GDM1 (cell line): ENCODE results near the gene TPSAB1.
"Not testable (repeated sequence)": the region's sequence is repeated elsewhere in the genome, so short reads cannot be mapped to it uniquely, and the experiment has no call there.

Source experiments
- DNase-seq: peaks from one replicate; lab custom pipeline; 2025; lab: John Stamatoyannopoulos, UW

The TPSAB1 gene

DNA sequence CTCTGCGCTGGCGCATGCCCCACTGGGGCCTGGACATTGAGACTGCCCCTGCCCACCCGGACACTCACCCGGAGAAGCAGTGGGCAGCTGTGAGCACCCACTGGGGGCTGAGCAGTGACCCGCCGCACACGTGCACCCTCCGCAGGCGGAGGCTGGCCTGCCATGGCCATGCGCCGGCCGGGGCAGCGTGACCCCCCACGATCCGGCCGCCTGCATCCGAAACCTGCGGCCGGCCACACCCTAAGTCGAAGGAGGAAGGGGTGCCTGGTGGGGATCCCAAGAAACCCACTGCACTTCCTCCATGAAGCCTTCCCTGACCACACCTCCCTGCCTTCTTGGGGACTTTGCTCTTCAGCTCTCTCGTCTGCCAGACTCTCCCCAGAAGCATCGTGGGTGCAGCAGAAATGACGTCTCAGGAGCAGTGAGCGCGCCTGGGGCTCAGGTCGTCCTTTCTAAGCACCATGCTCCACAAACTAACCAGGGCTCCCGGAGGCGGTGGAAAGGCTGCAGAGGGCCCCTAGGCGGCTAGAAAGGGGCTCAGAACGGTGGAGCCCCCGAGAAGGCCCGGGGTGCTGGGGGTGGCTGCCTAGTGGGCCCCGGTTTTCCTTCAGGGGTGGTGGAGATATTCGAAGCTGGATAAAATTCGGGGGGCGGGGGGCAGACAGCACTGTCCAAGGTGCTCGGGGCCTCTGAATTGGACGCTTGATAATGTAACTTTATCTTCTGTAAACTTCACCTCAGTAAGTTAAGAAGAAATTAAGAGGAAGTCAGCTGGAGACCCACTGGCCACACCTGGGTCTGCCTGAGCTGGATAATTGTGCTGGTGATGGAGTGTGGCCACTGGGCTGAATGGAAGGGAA is 16.9 kb upstream of the TPSAB1 start:
- no peak for DNase-seq

DNA sequence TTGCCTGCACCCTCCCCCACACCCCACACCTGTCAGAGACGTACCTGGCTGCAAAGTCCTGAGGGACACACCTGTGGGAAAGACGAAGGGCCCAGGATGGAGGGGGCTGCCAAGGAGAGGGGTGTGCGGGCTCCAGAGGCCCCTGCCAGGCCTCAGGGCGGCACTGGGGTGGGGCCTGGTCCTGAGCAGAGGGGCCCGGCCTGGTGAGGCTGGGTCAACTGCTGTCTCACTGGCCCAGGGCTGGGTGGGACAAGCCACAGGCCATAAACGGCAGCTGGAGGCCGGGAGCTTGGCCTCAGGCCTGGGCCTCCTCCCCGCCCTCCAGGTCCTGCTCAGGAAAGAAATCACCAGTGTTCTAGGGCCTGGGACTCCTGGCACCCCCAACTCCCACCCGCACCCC is 15.9 kb upstream of the TPSAB1 start:
- no peak for DNase-seq

DNA sequence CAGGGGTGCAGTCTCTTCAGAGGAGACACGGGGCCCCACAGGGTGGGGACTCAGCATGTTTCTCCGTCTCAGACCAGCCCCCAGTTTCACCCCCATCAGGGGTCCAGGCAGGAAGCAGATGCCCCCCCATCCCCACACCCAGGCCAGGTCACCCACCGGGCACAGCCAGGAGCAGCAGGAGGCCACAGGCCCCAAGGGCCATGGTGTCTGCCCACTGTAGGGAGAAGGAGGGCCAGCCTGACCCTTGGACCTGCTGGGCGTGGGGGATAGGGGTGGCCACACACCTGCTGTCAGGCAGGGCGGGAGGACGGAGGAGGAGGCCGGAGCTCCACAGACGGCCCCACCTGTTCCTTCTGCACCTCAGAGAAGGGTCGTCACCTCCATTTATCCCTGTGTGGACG is 15.5 kb upstream of the TPSAB1 start, which contains the start of gene TPSG1:
Gene TPSG1, minus strand, starts transcription at position 218 of the 401 bp plus-strand sequence. Its CDS starts 16 bp downstream, at position 202.
- DNase-seq: no peak

DNA sequence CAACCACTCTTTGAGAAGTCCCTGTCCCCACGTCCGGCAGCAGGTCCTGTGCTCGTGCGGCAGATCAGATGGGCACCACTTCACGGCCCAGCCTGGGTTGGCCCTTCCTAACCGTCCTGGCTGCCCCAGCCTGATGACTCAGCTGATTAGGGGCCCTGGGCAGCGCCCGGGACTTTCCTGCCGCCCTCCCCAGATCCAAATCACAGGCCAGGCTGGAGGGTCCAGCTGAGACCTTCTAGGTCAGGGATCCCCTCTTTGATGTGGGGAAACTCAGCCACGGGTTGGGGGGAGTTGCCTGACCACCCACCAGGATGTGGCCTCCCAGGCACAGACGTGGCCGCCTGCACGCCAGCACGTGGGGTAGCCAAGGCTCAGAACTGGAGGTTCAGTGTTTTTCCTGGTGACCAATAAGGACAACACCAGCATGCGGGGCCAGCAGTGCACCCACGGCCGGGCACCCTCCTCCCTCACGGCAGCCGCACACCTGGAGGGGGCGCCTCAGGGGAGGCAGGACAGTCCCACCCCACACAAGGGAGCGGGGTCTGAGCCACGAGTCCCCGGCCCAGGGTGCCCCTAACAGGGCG is 14.7 kb upstream of the TPSAB1 start:
- DNase-seq: not testable (repeated sequence)

DNA sequence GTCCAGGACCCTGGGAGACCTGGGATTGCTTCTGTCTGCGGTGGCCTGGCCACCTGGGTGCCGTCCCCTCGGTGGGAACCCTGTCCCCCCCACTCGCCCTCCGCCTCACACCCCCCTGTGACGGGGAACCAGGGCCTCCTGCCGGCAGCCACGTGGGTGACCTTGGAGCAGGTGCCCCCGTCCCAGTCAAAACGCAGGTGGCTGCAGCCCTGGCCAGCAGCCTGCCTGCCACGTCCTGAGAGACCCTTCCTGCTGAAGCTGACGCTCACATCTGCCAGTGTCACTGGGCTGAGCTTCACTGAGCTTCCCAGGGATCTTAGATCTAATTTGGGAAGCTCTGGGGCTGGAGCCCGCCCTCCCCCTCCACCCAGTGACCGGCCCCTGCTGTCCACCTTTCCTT is 13.8 kb upstream of the TPSAB1 start:
- not testable (repeated sequence) for DNase-seq

DNA sequence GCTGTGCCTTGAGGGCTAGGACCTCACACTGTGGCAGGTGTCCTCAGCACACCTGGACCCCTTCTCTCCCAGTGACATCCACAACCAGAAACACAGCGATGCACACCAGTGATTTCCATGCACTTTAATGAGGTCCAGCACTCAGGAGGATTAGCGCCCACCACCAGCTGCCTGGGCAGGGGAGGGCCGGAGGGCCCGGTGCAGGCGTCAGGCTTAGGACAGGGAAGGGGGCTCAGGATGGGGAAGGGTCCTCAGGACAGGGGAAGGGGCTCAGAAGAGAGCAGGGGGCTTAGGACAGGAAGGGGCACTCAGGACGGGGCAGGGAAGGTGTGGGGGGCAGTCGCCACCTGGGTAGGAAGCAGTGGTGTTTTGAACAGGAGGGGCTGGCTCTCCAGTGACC is 12.3 kb upstream of the TPSAB1 start:
- DNase-seq: not testable (repeated sequence)

DNA sequence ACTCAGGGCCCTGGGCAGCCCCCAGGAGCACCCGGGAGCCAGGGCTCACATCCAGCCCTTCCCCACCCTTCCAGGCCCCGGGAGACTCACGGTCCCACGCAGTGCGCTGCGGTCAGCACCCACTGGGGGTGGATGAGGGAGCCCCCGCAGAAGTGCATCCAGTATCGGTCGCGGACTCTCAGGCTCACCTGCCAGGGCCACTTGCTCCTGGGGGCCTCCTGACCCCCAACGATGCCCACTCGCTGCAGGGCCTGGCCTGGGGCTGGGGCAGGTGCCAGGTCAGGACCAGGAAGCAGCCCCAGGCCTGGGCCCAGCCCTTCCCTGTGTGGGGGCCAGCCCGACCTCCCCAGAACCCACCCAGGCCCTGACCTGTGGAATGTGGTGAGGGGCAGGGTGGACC is 11.0 kb upstream of the TPSAB1 start:
- DNase-seq: not testable (repeated sequence)

DNA sequence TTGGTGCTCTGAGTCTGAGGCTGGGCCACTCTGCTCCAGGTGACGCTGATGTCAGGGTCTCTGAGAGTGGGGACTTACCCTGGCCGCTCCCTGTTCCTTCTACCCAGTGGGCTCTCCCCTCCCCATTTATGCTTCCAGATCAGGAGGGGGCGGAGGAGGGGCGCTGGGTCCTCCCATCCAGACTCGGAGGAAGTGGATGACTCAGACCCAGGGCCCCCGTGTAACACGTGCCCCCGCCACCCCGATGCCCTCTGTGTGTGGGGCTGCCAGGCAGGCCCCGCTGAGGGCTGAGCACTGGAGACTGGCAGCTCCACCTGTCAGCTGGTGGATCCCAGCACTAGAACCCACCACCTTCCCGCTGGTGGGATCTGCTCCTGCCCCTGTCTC is 10.4 kb upstream of the TPSAB1 start, which contains the start of gene TPSB2:
Gene TPSB2, minus strand, starts transcription at position 101 of the 387 bp plus-strand sequence. CDS start 233 bp downstream, outside the sequence.
- not testable (repeated sequence) for DNase-seq

DNA sequence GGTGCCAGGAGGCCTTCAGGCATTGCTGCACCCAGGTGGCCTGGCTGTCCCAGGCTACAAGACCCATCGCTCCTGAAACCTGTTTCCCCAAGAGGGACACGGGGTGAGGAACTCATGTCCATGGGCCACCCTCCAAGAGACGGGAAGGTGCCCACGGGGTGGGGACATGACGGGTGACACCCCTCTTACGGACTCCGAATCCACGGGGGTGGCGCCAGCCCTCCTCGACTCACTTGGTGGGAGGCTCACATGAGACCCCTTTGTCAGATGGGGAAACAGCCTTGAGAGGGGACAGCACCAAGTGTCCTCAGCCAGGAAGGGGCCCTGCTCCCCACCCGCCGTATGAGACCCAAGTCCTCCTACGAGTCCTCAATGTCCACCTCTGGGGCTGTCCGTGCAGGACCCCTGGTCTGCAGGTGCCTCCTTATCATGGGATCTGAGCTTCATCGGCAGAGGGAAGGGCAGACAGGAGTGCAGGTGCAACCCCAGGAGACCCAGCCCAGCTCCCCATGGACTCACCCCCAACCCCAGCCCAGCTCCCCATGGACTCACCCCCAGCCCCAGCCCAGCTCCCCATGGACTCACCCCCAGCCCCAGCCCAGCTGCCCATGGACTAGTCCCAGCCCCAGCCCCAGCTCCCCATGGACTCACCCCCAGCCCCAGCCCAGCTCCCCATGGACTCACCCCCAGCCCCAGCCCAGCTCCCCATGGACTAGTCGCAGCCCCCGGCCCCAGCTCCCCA is 9.9 kb upstream of the TPSAB1 start:
- not testable (repeated sequence) for DNase-seq

DNA sequence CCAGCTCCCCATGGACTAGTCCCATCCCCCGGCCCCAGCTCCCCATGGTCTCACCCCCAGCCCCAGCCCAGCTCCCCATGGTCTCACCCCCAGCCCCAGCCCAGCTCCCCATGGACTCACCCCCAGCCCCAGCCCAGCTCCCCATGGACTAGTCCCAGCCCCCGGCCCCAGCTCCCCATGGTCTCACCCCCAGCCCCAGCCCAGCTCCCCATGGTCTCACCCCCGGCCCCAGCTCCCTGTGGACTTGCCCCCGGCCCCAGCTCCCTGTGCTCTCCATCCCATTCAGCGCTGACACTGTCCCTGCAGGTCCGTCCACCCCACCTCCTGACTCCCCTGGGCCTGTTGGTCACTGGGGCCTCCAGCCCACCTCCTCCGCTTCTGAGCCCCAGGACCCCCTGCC is 9.2 kb upstream of the TPSAB1 start:
- not testable (repeated sequence) for DNase-seq

DNA sequence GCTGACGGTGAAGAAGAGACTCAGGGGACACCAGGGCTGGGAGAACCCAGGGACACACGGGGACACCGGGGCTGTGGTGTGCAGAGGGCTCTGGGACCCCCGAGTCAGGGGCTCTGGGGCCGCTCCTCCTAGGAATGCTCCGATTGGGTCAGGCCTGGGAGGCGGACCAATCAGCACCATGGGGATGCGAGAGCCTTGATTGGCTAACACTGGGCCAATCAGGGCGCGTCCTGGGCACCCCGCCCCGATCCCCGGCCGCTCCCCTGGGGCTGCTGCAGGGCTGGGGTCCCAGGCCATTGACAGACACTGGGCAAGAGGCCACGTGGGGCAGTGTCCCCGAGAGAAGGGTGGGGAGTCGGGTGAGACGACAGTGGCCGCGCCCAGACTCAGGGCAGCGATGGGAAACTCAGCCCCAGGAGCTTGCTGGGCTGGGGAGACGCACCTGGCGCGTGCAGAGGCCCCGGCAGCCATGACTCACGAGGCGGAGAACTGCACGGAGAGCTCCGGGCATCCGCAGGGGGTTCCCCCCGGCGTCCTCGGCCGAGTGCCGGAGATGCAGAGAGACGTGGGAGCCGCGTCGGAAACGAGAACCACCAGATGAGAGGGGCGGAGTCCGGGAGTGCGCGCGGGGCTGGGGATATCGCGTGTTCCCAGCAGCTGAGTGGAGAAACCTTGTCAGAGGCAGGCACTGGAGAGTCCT is 8.3 kb upstream of the TPSAB1 start:
- DNase-seq: not testable (repeated sequence)

DNA sequence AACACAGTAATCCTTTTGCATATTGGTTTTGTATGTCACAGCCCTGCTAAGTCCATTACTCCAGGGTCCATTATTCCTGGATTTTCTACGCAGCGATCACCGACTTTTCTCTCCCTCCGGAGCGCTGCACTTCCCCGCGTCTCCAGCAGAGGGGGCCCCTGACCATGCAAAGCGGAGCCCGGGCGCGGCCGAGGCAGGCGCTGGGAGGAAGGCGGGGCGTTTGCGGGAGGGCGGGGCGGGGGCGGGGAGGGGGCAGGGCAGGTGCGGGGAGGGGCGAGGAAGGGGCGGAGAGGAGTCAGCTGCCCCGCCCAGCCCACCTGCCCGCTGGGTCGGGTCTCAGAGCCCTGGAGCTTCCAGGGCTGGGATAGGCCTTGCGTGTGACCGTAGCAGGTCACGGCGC is 3.8 kb upstream of the TPSAB1 start:
- not testable (repeated sequence) for DNase-seq

DNA sequence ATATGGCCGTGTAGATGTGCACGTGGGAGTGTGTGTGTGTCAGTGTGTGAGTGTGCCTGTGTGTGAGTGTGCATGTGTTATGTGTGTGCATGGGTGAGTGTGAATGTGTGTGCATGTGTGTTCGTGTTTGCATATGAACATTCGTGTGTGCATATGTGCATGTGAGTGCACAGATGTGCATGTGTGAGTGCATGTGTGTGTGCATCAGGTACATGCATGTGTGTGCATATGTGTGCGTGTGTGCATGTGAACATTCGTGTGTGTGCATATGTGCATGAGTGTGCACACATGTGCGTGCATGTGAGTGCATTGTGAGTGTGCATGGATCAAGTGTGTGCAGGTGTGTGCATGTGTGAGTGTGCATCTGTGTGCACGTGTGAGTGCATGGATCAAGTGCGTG is 2.5 kb upstream of the TPSAB1 start:
- no peak for DNase-seq

DNA sequence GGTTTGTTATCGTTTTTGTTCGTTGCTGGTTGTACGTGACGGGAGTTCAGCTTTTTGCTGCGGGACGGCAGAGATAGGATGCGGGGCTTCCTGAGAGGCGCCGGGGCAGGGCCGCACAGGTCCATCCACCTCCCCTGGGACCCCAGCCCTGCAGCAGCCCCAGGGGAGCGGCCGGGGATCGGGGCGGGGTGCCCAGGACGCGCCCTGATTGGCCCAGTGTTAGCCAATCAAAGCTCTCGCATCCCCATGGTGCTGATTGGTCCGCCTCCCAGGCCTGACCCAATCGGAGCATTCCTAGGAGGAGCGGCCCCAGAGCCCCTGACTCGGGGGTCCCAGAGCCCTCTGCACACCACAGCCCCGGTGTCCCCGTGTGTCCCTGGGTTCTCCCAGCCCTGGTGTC is 1.6 kb upstream of the TPSAB1 start:
- DNase-seq: not testable (repeated sequence)

DNA sequence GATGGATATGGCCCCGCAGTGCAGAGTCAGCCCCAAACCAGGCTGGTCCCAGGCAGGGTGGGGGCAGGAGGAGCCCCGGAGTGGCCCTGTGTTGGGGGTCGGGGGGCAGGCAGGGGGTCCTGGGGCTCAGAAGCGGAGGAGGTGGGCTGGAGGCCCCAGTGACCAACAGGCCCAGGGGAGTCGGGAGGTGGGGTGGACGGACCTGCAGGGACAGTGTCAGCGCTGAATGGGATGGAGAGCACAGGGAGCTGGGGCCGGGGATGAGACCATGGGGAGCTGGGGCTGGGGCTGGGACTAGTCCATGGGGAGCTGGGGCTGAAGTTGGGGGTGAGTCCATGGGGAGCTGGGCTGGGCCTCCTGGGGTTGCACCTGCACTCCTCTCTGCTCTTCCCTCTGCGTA is 930 bp upstream of the TPSAB1 start:
- not testable (repeated sequence) for DNase-seq

DNA sequence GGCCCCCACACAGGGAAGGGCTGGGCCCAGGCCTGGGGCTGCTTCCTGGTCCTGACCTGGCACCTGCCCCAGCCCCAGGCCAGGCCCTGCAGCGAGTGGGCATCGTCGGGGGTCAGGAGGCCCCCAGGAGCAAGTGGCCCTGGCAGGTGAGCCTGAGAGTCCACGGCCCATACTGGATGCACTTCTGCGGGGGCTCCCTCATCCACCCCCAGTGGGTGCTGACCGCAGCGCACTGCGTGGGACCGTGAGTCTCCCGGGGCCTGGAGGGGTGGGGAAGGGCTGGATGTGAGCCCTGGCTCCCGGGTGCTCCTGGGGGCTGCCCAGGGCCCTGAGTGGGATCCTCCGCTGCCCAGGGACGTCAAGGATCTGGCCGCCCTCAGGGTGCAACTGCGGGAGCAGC is 576 bp downstream of the TPSAB1 start:
- DNase-seq: not testable (repeated sequence)

DNA sequence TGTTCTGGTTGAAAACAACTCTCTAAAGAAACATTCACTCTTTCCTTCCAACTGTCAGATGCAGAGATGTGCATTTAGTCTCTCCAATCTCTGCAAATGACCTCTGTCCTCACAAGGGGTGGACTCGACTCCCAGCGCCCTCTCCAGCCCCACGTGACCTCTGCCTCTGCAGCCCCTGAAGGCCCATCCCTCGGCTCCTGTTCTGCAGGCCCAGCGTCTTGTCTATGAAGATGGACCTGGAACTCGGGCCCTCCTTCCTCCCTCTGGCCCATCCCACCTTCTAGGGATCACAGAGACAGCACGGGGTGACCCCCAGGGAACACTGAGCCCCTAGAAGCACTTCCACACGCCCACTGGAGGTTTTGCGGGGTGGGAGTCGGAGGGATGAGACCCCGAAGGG is 2.9 kb downstream of the TPSAB1 start:
- DNase-seq: not testable (repeated sequence)

DNA sequence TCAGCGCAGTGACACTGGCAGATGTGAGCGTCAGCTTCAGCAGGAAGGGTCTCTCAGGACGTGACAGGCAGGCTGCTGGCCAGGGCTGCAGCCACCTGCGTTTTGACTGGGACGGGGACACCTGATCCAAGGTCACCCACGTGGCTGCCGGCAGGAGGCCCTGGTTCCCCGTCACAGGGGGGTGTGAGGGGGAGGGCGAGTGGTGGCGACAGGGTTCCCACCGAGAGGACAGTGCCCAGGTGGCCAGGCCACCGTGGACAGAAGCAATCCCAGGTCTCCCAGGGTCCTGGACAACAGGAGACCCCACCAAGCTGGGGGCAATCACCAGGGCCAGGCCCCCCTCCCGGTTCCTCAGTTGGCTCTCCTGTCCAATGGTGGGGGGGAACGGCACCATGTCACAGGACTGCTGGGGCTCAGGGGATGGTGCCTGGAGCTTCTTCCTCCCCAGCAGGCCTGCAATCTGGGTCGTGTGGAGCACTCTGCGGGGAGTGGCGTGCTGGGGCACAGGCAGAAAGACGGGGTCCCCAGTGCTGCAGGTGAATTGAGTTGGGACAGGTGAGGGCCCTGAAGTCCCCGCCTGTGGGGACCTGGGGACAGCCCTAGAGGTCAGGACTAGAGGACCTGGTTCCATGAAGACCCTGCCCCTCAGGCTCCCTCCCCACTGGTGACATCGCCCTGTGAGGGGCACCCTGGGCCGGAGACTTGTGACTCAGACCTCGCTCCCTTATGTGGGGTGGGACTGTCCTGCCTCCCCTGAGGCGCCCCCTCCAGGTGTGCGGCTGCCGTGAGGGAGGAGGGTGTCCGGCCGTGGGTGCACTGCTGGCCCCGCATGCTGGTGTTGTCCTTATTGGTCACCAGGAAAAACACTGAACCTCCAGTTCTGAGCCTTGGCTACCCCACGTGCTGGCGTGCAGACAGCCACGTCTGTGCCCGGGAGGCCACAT is 3.7 kb downstream of the TPSAB1 start:
- DNase-seq: not testable (repeated sequence)

DNA sequence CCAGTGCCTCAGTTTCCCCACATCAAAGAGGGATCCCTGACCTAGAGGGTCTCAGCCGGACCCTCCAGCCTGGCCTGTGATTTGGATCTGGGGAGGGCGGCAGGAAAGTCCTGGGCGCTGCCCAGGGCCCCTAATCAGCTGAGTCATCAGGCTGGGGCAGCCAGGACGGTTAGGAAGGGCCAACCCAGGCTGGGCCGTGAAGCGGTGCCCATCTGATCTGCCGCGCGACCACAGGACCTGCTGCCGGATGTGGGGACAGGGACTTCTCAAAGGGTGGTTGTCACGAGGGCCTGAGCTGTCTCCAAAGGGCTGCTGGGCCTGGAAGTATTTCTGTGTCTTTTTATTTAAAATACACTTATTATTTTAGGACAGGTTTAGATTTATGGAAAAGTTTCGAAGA is 4.4 kb downstream of the TPSAB1 start:
- no peak for DNase-seq

DNA sequence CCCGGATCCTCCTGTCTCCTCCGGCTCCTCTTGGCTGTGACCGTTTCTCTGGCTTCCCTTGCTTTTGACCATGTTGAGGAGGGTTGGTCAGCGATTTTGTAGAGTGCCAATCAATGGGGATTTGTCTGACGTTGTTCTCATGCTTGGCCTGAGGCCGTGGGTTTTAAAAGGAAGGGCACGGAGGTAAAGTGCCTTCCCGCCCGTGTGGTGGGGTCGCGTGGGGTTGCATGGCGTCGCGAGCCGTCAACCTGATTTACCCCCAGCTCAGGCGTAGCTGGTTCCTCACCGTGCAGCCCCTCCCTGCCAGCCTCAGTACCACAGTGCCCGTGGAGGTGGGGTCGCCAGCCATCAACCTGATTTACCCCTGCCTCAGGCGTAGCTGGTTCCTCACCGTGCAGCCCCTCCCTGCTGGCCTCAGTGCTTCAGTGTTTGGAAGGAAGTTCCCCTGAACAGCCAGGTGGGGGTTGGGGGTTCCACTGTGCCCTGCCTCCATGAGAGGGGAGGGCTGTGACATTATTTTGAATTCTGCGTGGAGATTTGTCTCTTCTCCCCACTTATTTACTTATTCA is 5.0 kb downstream of the TPSAB1 start:
- no peak for DNase-seq
